ENCODE data around the gene CWC27.

DNA sequence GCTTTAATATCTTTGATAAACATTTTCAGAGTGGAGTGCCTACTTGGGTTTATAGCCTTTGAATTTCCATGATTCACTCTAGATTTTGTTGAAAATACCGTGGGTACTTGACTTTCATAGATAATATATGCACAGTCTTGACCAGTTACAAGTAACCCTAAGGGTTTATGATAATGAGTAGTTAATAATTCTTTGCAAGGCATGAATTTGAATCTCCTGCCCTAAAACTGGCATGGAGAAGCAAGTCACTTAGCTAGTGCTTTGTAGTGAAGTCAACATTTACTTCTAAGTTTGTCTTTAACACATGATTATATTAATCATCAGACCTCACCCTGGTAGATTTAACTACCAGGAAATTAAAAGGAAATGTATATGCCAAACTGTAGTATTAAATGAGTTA is 115.8 kb downstream of the CWC27 start:
- TF ChIP-seq POLR2A (IDR thresholded peaks at IDR 0.05): no peak
- TF ChIP-seq, protein P1, sequence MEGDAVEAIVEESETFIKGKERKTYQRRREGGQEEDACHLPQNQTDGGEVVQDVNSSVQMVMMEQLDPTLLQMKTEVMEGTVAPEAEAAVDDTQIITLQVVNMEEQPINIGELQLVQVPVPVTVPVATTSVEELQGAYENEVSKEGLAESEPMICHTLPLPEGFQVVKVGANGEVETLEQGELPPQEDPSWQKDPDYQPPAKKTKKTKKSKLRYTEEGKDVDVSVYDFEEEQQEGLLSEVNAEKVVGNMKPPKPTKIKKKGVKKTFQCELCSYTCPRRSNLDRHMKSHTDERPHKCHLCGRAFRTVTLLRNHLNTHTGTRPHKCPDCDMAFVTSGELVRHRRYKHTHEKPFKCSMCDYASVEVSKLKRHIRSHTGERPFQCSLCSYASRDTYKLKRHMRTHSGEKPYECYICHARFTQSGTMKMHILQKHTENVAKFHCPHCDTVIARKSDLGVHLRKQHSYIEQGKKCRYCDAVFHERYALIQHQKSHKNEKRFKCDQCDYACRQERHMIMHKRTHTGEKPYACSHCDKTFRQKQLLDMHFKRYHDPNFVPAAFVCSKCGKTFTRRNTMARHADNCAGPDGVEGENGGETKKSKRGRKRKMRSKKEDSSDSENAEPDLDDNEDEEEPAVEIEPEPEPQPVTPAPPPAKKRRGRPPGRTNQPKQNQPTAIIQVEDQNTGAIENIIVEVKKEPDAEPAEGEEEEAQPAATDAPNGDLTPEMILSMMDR (IDR thresholded peaks at IDR 0.05): no peak
